AG08396 (cell line): ENCODE data around the gene CIITA.

Experiments used
- DNase-seq: peaks from one replicate; pipeline ENCODE4 v3.0.0; 2012; ENCODE audit warnings: low spot score, mixed read lengths

CIITA gene

GRCh38 chr16:10979717-10980601, 103.0 kb downstream of the CIITA start:
- no peak for DNase-seq

- no peak for DNase-seq
These were observed 103.8 kb downstream of the CIITA start for GRCh38 chr16:10980813-10981212.

- DNase-seq: no peak
These were observed 104.8 kb downstream of the CIITA start for GRCh38 chr16:10981697-10982216.

- DNase-seq: no peak
These were observed 105.6 kb downstream of the CIITA start for GRCh38 chr16:10982465-10983150.

GRCh38 chr16:10983159-10983558, 106.2 kb downstream of the CIITA start:
- no peak for DNase-seq

- no peak for DNase-seq
These were observed 107.5 kb downstream of the CIITA start for GRCh38 chr16:10984509-10984908.
